ENCODE data around the gene DHRS4. TPM values are rescaled to one million over a fixed set of nuclear protein-coding genes. Genes with fewer than 3 reads are reported as not detected.

The DHRS4 gene
- total RNA-seq, 1 experiment from 2014 or later, result 12.7 TPM

Other genes with a start within 250 kb of the DHRS4 start
- gene DHRS4L2, start 35.2 kb downstream of the DHRS4 start, total RNA-seq (2021), result 9.7 and 10.2 TPM in 2 replicates
- gene CARMIL3, start 98.2 kb downstream of the DHRS4 start, total RNA-seq (2021), result 4.7 and 5.8 TPM in 2 replicates
- not detected in 2 replicates for gene CPNE6, start 117.8 kb downstream of the DHRS4 start, total RNA-seq (2021)
- gene PCK2, start 140.5 kb downstream of the DHRS4 start, total RNA-seq (2021), result 48.9 and 50.2 TPM in 2 replicates
- 73.4 and 74.3 TPM in 2 replicates for gene DCAF11, start 161.0 kb downstream of the DHRS4 start, total RNA-seq (2021)
- 2.2 and 2.5 TPM in 2 replicates for gene NRL, start 161.2 kb downstream of the DHRS4 start, total RNA-seq (2021)
- gene FITM1, start 176.9 kb downstream of the DHRS4 start, total RNA-seq (2021), result 0.31 and 0.72 TPM in 2 replicates
- gene PSME1, start 182.4 kb downstream of the DHRS4 start, total RNA-seq (2021), result 109 TPM in 2 replicates
- gene EMC9, start 187.8 kb downstream of the DHRS4 start, total RNA-seq (2021), result 52.9 and 55.9 TPM in 2 replicates
- gene PSME2, start 192.8 kb downstream of the DHRS4 start, total RNA-seq (2021), result 125 and 126 TPM in 2 replicates
- 67.8 and 87.3 TPM in 2 replicates for gene RNF31, start 193.7 kb downstream of the DHRS4 start, total RNA-seq (2021)
- 20.9 and 27.6 TPM in 2 replicates for gene IRF9, start 207.5 kb downstream of the DHRS4 start, total RNA-seq (2021)
- 58.0 and 58.5 TPM in 2 replicates for gene REC8, start 218.3 kb downstream of the DHRS4 start, total RNA-seq (2021)
- 114 and 116 TPM in 2 replicates for gene IPO4, start 235.0 kb downstream of the DHRS4 start, total RNA-seq (2021)
- 31.6 and 31.8 TPM in 2 replicates for gene TM9SF1, start 241.7 kb downstream of the DHRS4 start, total RNA-seq (2021)

Measured in H9 (cell line).